ENCODE data around the gene CLN6.
"Not testable (repeated sequence)": the region's sequence is repeated elsewhere in the genome, so short reads cannot be mapped to it uniquely, and the experiment has no call there.

The CLN6 gene

DNA sequence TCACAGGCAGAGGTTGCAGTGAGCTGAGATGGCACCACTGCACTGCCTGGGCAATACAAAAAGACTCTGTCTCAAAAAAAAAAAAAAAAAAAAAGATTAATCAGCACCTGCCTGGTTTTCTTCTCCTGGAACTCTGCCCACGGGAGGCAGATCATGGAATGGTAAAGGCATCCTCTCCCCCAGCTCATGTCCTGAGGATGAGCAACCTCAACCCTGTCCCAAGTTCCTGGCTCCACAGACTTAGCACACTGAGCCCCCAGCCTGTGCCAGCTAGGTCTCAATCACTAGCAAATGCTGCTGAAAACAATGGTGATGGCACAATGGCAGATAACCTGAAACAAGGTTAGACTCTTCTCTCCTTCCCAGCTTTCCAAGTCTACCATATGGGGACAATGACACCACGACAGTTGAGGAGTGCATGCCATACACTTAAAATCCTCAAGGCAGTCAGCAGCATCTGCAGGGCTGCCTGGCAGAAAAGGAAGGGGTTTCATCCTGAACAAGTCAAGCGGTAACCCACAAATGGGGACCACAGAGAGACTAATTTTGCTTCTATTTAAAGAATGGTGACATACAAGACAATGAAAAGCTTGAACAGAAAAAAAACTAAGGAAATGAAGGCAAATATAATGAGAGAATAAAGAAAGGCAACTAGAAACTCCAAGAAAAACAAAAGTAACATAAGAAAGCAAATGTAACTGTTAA lies 4.8 kb downstream of the CLN6 start:
- no peak for DNase-seq (ENCODE audit: insufficient read length, low spot score)
- peak; percentile 84 for FAIRE-seq

DNA sequence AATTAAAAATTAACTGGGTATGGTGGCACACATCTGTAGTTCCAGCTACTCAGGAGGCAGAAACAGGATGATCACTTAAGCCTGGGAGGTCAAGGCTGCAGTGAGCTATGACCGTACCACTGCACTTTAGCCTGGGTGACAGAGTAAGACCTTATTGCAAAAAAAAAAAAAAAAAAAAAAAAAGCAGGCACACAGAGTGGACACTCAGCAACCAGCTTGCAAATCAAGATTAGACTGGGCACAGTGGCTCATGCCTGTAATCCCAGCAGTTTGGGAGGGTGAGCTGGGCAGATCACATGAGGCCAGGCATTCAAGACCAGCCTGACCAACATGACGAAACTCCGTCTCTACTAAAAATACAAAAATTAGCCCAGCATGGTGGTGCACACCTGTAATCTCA lies 5.4 kb downstream of the CLN6 start:
- no peak for DNase-seq (ENCODE audit: insufficient read length, low spot score)
- FAIRE-seq, result no peak

DNA sequence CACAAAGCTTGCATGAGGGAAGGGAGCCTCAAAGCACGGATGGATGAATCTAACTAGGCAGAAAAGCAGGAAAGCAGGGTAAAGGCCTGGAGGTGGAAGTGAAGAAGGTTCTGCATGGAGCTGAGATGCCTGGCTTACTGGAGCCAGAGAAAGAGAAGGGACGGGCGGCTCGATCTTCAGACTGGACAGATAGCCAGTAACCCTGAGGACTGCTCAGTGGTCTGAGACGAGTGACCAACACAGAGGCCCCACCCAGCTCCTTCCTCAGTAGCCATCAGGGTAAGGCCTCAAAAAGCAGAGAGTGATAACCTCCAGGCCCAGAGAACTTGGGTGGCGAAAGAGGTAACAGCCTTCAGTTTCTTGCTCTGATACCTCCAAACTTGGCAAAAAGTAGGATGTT lies 6.4 kb downstream of the CLN6 start:
- no peak for FAIRE-seq
- DNase-seq (ENCODE audit: insufficient read length, low spot score), result no peak

DNA sequence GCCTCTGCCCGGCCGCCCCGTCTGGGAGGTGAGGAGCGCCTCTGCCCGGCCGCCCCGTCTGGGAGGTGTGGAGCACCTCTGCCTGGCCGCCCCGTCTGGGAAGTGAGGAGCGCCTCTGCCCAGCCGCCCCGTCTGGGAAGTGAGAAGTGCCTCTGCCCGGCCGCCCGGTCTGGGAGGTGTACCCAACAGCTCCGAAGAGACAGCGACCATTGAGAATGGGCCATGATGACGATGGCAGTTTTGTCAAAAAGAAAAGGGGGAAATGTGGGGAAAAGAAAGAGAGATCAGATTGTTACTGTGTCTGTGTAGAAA lies 7.1 kb downstream of the CLN6 start:
- FAIRE-seq, result not testable (repeated sequence)

DNA sequence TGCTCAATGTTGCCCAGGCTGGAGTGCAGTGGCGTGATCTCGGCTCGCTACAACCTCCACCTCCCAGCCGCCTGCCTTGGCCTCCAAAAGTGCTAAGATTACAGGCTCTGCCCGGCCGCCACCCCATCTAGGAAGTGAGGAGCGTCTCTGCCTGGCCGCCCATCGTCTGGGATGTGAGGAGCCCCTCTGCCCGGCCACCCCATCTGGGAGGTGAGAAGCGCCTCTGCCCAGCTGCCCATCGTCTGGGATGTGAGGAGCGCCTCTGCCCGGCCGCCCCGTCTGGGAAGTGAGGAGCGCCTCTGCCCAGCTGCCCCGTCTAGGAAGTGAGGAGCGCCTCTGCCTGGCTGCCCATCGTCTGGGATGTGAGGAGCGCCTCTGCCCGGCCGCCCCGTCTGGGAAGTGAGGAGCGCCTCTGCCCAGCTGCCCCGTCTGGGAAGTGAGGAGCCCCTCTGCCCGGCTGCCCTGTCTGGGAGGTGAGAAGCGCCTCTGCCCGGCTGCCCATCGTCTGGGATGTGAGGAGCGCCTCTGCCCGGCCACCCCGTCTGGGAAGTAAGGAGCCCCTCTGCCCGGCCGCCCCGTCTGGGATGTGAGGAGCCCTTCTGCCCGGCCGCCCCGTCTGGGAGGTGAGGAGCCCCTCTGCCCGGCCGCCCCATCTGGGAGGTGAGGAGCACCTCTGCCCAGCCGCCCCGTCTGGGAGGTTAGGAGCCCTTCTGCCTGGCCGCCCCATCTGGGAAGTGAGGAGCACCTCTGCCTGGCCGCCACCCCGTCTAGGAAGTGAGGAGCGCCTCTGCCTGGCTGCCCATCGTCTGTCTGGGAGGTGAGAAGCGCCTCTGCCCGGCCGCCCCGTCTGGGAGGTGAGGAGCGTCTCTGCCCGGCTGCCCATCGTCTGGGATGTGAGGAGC lies 7.7 kb downstream of the CLN6 start:
- FAIRE-seq, result not testable (repeated sequence)

More for the DNA sequence above, 7.1 kb downstream of the CLN6 start:
- not testable (repeated sequence) for DNase-seq (ENCODE audit: insufficient read length, low spot score)

DNA sequence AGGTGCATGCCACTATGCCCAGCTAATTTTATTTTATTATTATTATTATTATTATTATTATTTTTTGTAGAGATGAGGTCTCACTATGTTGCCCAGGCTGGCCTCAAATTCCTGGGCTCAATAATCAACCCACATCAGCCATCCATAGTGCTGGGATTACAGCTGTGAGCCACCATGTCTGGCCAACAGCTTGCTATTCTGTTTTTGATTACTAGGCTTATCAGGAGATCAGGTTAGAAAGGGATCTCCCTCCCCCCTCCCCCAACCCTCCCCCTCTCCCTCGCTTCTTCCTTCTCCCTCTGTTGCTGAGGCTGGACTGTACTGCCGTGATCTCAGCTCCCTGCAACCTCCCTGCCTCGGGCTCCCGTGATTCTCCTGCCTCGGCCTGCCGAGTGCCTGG lies 8.6 kb downstream of the CLN6 start:
- DNase-seq (ENCODE audit: insufficient read length, low spot score), result no peak
- FAIRE-seq, result no peak

More for the DNA sequence above, 7.7 kb downstream of the CLN6 start:
- DNase-seq (ENCODE audit: insufficient read length, low spot score), result not testable (repeated sequence)

DNA sequence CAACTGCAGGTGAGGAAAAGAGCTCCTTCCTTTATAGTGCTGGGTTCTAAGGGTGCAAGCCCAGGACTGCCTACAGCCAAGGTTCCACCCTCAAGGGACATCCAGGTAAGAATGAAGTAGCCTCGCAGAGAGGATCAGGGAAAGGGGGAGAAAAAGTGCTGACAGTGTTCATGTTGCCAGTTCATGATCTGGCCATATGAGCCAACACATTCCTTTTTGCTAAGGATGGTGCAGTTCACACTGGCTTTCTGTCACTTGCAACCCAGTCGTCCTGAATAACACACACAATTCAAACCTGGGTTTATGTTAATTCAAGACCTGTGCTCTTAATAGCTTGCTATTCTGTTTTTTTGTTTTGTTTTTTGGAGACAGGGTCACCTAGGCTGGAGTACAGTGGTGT lies 9.0 kb downstream of the CLN6 start:
- FAIRE-seq (no peak), DNase-seq (ENCODE audit: insufficient read length, low spot score) (no peak)

DNA sequence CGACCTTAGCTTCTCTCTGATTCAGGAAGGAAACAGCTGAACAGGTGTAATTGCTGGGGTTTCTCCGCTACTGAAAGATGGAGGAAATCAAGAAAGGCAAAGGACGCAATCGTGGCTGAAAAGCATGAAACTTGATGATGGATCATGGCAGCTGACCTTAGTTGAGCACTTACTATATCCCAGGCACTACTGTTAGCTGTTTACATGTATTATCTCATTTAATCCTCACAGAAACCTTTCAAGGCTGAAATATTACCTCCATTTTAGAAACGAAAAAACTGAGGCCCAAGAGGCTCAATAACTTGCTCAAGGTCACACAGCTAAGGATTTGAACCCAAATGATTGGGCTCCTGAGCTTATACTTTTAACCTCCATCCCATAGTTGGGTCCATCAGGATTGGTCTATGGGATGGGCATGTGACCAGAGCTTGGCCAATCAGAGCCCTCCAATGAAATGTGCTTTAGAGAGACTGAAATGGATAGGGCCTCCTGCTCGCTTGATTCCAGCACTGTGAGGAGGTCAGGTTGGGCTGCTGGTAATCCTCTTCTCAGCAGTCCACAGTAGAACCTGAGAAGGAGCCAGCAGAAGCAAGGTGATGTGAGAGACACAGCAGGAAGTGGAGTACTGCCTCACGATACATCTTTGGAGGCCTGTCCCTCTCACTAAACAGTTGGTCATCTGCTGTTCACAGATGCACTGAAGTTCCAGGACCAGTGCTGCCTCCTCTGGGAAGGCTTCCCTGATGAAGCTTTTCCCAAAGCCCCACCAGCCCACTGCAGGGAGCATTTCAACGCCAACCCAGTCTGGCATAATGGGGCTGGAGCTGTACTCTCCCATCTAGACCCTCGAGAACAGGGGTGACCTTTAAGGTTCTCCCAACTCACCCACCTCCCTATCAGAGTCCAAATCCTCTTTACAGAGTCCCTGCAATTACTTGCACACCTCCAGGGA lies 10.4 kb downstream of the CLN6 start:
- FAIRE-seq (no peak), DNase-seq (ENCODE audit: insufficient read length, low spot score) (no peak)

DNA sequence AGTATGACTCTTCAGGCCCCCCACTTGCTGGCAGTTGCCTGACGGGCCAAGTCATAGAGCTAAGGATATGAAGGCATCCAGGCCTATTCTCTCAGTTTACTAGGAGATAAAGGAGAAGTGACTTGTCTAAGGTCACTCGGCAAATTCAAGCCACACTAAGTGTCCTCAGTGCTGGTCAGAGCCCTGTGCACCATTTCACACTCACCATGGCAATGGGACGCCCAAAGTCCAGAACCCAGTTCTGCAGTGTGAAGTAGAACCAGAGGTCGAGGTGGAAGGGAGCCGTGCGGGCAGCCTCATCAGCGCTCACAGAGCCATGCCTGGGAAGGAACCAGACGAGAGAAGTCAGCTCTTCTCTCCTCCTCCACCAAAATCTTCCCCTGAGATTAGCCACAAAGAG lies 11.2 kb downstream of the CLN6 start:
- no peak for FAIRE-seq
- no peak for DNase-seq (ENCODE audit: insufficient read length, low spot score)

DNA sequence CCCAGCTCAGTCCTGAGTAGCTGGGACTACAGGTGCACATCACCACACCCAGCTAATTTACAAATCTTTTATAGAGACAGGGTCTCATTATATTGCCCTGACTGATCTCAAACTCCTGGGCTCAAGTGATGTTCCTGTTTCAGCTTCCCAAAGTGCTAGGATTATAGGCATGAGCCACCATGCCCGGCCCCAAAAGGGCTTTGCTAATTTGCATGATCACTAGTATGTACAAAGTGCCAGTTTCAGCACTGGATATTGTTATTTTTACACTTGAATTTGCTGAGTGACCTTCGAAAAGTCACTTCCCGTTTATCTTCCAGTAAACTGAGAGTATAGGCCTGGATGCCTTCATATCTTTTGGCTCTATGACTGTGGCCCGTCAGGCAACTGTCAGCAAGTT lies 12.2 kb downstream of the CLN6 start:
- FAIRE-seq, result no peak
- no peak for DNase-seq (ENCODE audit: insufficient read length, low spot score)

DNA sequence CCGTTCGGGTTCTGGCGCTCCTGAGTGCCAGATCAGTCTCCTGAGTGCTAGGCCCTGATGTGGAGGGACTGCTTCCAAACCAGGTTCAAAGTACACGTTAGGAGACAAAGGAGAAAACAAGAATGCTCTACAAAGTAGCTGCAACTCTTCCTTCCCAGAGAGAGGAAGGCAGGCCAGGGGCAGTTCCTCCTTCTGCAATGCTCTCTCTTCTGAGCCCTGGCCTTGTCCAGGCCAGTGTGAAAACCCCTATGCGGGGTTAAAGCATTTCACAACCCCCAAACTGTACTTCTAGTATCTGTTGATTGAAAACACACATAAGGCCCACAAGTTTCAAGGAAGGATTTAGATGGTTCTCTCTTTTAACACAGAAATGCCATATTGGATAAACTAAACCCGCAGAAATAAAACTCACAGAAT lies 14.7 kb downstream of the CLN6 start:
- DNase-seq (ENCODE audit: insufficient read length, low spot score) (no peak), FAIRE-seq (no peak)

DNA sequence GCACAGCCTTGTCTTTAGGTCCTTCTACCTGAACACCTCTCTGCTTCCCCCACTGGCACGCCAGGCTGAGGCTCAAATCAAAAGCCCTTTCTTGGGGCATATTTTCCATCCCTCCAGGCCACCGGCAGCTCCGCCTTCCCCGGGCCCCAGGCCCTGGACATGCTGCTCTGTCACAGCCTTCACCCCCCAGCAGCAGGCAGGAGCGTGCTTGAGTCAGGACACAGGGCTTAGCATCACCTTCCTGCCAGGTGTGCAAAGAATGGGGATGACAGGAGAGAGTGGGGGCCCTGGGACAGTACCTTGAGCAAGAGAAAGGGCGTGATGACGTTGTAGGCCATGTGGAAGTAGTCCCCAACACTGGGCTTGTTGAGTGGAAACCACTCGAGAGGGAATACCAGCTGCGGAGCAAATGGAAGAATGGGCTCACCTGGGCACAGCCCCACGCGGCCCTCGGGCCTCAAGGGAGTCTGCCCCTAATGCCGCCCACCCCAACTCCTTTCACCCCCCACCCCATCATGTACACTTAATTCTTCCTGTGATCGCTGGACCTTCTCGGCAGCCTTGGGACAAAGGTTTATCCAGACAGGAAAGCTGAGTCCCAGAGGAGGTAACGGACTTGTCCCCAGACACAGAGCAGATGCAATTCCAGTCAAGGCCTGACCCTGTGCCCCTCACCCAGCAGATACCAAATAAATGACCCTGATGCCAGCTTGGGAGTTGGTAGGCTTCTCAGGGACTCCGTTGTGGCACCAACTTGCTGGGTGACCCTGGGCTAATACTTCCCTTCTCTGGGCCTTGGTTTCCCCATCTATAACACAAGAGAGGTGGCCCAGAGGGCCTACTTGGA lies 15.3 kb downstream of the CLN6 start:
- FAIRE-seq, result no peak
- no peak for DNase-seq (ENCODE audit: insufficient read length, low spot score)

DNA sequence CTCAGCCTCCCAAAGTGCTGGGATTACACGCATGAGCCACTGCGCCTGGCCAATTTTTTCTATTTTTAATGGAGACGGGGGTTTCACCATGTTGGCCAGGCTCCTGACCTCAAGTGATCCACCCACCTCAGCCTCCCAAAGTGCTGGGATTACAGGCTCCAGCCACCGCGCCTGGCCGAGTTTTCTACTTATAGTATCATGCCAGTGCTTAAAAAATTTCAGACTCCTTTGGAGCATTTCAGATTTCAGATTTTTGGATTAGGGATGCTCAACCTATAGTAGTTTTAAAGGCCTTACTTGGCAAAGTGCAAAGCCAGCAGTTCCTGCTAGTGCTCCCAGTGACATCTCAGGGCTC lies 16.1 kb downstream of the CLN6 start:
- not testable (repeated sequence) for FAIRE-seq; DNase-seq (ENCODE audit: insufficient read length, low spot score)

DNA sequence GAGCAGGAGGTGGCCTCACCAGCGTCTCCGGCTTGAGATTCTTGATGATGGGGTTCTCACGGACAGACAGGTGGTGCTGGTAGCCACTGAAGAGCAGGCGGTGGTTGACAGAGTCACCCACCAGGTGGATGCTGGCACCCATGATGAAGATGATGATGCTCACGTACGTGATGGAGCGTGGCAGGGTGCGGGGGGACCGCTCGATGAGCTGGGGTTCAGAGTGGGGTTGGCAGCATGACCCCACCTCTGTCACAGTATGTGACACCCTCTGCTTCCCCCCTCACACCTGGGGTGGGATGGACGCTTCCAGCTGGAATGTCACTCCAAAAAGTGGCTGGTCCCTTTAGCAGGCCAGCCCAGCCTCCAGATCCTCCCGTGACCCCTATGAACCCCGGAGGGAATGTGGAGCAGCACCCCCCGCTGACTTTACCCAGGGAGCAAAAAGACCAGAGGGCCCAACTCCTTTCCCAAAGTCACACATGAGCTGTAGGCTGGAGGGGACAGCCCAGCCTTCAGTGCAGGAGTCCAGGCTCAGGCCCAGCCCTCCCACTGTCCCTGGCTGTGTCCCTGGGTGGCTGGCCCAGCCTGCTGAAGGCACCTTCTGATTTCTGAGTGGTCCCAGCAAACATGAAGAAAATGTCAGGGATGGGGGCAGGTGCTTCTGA lies 17.7 kb downstream of the CLN6 start:
- no peak for FAIRE-seq
- DNase-seq (ENCODE audit: insufficient read length, low spot score), result no peak

DNA sequence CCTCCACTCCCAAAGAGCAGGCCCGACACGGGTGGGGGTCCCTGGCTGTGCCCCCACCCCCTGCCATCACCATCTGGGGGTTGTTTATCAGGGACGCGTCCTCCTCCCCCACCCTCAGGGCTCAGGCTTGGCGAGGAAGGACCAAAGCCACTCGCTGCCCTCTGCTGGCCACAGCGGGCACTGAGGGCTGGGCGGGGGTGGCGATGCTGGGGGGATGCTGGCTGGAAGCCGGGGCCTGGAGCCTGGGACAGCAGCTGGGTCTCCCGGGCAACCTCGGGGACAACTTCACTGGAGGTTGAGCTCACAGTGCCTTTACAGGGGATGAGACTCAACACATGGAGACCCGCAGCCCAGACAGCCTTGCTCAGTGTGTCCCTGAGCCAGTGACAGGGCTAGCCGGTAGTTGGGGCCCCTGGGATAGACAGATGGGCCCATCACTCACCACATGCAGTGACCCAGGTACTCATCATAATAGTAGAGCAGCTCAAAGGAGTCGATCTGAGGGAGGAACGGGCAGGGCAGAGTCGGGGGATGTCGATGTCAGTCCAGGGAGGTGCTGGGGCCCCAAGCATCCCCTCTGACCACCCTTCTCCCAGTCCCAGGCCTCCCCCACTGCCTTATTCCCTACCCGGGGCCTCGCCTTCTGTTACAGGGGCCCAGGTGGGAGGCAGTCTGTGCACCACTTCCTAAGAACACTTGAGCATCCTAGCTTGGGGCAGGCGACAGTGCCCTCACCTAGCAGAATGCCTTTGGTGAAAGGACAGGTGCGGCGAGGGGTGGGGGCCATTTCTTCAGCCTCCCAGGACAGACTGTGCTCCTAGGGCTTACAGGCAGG lies 18.5 kb downstream of the CLN6 start:
- no peak for FAIRE-seq

DNA sequence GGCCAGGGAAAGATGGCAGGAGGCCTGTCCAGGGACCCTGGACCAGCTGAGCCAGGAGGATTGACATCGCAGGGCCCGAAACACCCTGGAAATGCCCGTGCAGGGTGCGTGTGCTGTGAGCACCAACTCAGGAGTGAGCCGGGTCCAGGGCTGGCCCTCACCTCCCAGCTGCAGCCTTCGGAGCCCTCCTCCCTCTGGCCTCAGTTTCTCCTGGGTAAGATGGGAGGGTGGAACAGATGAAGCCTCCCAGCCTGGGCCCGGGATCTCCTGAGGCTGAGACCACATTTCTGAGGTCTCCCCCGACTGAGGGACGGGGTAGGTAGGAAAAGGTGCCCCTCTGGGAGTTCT lies 19.1 kb downstream of the CLN6 start:
- no peak for DNase-seq (ENCODE audit: insufficient read length, low spot score)
- no peak for FAIRE-seq

More for the DNA sequence above, 18.5 kb downstream of the CLN6 start:
- peak; percentile 55 for DNase-seq (ENCODE audit: insufficient read length, low spot score)

DNA sequence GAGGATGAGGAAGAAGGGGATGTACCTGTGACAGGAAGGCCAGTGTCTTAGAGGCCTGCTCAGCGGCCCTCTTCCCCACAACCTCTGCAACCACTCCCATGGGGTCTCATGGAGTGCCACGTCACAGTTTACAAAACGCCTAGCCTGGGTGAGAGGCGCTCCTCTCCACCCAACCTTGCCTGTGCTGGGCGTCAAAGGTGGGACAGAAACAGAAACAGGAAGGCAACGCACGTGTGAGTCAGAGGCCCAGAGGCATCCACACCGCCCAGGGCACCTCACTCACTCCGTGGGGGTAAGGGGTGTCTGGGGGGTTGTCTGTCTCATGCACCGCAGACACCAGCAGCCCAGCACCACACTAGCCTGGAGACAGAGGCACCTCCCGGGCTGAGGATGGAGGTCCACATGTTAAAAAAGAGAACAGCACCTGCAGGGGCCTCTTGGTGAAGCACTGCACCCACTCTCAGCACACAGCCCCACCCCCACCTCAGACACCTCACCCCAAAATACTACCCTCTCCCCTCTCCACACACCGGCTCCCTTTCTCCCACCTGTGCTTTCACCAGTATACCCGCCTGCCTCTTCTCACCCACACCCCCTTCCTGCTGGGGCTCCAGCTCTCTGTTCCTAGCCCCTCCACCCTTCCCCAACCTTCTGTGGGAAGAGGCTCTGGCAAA lies 19.7 kb downstream of the CLN6 start:
- FAIRE-seq (peak; percentile 72), DNase-seq (ENCODE audit: insufficient read length, low spot score) (peak; percentile 57)

DNA sequence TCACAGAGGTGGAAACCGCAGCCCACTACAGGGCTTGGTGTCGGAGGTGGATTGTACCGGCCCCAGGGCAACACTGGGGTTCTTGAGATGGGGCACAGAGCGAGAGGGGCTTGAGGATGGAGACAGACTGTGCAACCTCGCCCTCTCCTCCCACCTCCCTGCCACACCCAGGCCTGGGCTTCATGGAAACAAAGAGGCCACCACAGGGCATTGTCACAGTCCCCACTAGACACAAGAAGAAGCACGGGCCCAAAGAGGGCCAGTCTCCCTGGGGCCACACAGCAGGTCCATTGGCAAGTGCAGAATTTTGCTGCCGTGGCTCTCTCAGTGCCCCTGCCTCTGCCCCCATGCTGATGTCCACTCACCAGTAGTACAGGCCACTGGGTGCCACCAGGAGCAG lies 20.3 kb downstream of the CLN6 start:
- no peak for FAIRE-seq
- no peak for DNase-seq (ENCODE audit: insufficient read length, low spot score)

All from GM19239 (cell line).